ENCODE measurements around the gene HELT. TPM values are rescaled to one million over a fixed set of nuclear protein-coding genes. Genes with fewer than 3 reads are reported as not detected.

The HELT gene
- total and polyA plus RNA-seq, 2 of the 4 experiments (the other 2 are of a cell fraction): not detected

- no peak for TF ChIP-seq RCOR1 (IDR thresholded peaks at IDR 0.05; ENCODE audit: insufficient replicate concordance, low read length)
- no peak for TF ChIP-seq NFE2L2 (IDR thresholded peaks at IDR 0.05; ENCODE audit: low read depth, low read length)
- no peak for TF ChIP-seq ELK1 (IDR thresholded peaks at IDR 0.05; ENCODE audit: borderline replicate concordance, low read depth, low read length)
- TF ChIP-seq BHLHE40 (IDR thresholded peaks at IDR 0.05; ENCODE audit: low read depth, low read length): no peak
- TF ChIP-seq CTCF (conservative IDR thresholded peaks at IDR 0.05; ENCODE audit: low read depth, low read length): no peak
- TF ChIP-seq CEBPB (IDR thresholded peaks at IDR 0.05; ENCODE audit: low read depth, low read length): no peak
- TF ChIP-seq MXI1 (IDR thresholded peaks at IDR 0.05; ENCODE audit: borderline replicate concordance, low read depth, low read length): no peak
- TF ChIP-seq MAZ (IDR thresholded peaks at IDR 0.05; ENCODE audit: borderline replicate concordance, low read depth, low read length): no peak
- no peak for TF ChIP-seq SMC3 (IDR thresholded peaks at IDR 0.05; ENCODE audit: low read depth, low read length)
- no peak for TF ChIP-seq RFX5 (IDR thresholded peaks at IDR 0.05; ENCODE audit: low read depth, low read length)
- TF ChIP-seq CHD1 (IDR thresholded peaks at IDR 0.05; ENCODE audit: low read depth, low read length): no peak
- no peak for TF ChIP-seq USF2 (IDR thresholded peaks at IDR 0.05; ENCODE audit: low read depth, low read length)
- no peak for TF ChIP-seq FOS (IDR thresholded peaks at IDR 0.05; ENCODE audit: low read depth, low read length)
- TF ChIP-seq RAD21 (IDR thresholded peaks at IDR 0.05; ENCODE audit: low read length): no peak
- TF ChIP-seq POLR2A (IDR thresholded peaks at IDR 0.05; ENCODE audit: low read depth, low read length): no peak
- no peak for TF ChIP-seq MAFK (IDR thresholded peaks at IDR 0.05; ENCODE audit: low read depth, low read length)
- intact Hi-C loops (cut with micrococcal nuclease): no loop called here
- Histone ChIP-seq H4K91ac (ENCODE audit: insufficient read depth, low read depth, low read length) (no peak overlapping the region), H3K9me1 (ENCODE audit: insufficient read depth, low read length) (no peaks in the 10 kb centered on the region), H3K27ac (ENCODE audit: insufficient read depth, low read length) (no peak overlapping the region), H3K14ac (replicated peaks; ENCODE audit: low read depth, low read length) (no peak overlapping the region), H3K4me2 (ENCODE audit: low read depth, low read length) (no peak overlapping the region), H3K79me1 (ENCODE audit: low read depth in 1 of 2, low read length in 2 of 2) (no peaks in the 10 kb centered on the region), H4K20me1 (ENCODE audit: insufficient read depth, low read length) (no peaks in the 10 kb centered on the region), H2BK15ac (ENCODE audit: low read depth, low read length) (no peak overlapping the region), H3K9me3 (ENCODE audit: control insufficient read depth, insufficient read depth, low read length) (no peaks in the 10 kb centered on the region), H2AK9ac (replicated peaks; ENCODE audit: low read depth, low read length, poor library complexity) (no peak overlapping the region), H3K4me3 (ENCODE audit: insufficient read depth, low read depth, low read length) (no peak overlapping the region), H2BK120ac (ENCODE audit: low read depth, low read length) (no peak overlapping the region), H4K8ac (ENCODE audit: low read depth in 2 of 2, low read length in 2 of 2) (no peak overlapping the region), H2BK5ac (ENCODE audit: low read depth, low read length, poor library complexity, severe bottlenecking) (no peak overlapping the region), H3K4me1 (ENCODE audit: control insufficient read depth, insufficient read depth, low read length) (no peaks in the 10 kb centered on the region), H4K5ac (ENCODE audit: low read depth, low read length) (no peak overlapping the region), H2BK20ac (ENCODE audit: low read depth, low read length) (no peak overlapping the region), H2AK5ac (ENCODE audit: low read depth, low read length) (no peak overlapping the region), H3K36me3 (ENCODE audit: control insufficient read depth, insufficient read depth, low read length) (no peaks in the 10 kb centered on the region), H3K4ac (ENCODE audit: low read depth, low read length) (no peak overlapping the region), H2AFZ (replicated peaks; ENCODE audit: low read length, poor library complexity) (no peak overlapping the region), H3K9ac (ENCODE audit: low read depth, low read length) (no peak overlapping the region), H3K56ac (ENCODE audit: extremely low read depth, insufficient read depth, low read length) (no peak overlapping the region), H3K18ac (ENCODE audit: low read depth, low read length) (no peak overlapping the region), H3K23ac (ENCODE audit: low read depth, low read length) (no peak overlapping the region), H3K27me3 (ENCODE audit: control insufficient read depth, insufficient read depth, low read length) (peaks cover 4% of the 10 kb centered on the region; the same call in 1 of the 2 replicates)
- dilution Hi-C loops (cut with HindIII; ENCODE audit: low sequenced_read_pairs, unreplicated experiment): no loop called here
- in situ Hi-C loops (cut with MboI; ENCODE audit: low sequenced_read_pairs): no loop called here
- WGBS, 2 experiments (ENCODE audit: extremely low coverage in 2 of 2, insufficient read length in 1 of 2): 30% methylated on average over 2 of the region's 3 CpGs; no CpG with 5 or more reads in 1 of the 2 experiments
- DNase-seq: no peak
- ChIA-PET CTCF (no interaction called here), POLR2A (ENCODE audit: unreplicated experiment) (no interaction called here)
- no peak for ATAC-seq (ENCODE audit: low read depth)
- no TSS peak for BruUV-seq (replicated peaks)
These were observed 50.5 kb downstream of the HELT start for GRCh38 chr4:185068837-185069236.
